HCT116 (cell line): ENCODE measurements around the gene SUSD2. TPM values are rescaled to one million over a fixed set of nuclear protein-coding genes. Genes with fewer than 3 reads are reported as not detected.
"Not testable (repeated sequence)": the region's sequence is repeated elsewhere in the genome, so short reads cannot be mapped to it uniquely, and the experiment has no call there.

Source experiments
- ATAC-seq: fragments of 200-7000 bp; cut with Tn5 transposase; 2 replicates; pipeline ENCODE4 v1.9.1; 2020; ENCODE audit warnings: mild to moderate bottlenecking, moderate library complexity
- BruUV-seq: library from RNA; stranded (reverse); fragments of 400-500 nt; replicated peaks from 2 replicates; lab custom pipeline; 2021; lab: Mats Ljungman, UMichigan
- CTCF ChIA-PET: fragments of 300-600 bp; sonication (Branson Sonifier 250); formaldehyde crosslinking; loops from one replicate; lab custom pipeline; 2021; ENCODE audit warnings: antibody characterized with exemption; lab: Charles Lee
- POLR2A ChIA-PET: fragments of 300-600, 350-600 bp; sonication (Branson Sonifier 250); formaldehyde crosslinking; loops from one replicate; lab custom pipeline; 2021; ENCODE audit warnings: antibody characterized with exemption; lab: Charles Lee
- RAD21 ChIA-PET, 2 experiments: fragments of 300-600 bp; sonication (Branson Sonifier 250); formaldehyde crosslinking; loops; one replicate each; lab custom pipeline; 2023; ENCODE audit warnings: low total read pairs in 2 of 2; ENCODE audit not compliant: uncharacterized antibody in 2 of 2, unreplicated experiment in 2 of 2, low non-redundant PET in 1 of 2; lab: Charles Lee
- DNase-seq: peaks from one replicate; pipeline ENCODE4 v3.0.0-alpha.2; 2010; ENCODE audit warnings: low read depth, low spot score
- H2AFZ ChIP-seq: fragments of 200-600 bp; shearing (Covaris generic), sonication (generic); 2 replicates; pipeline ENCODE4 v1.6.1; 2017; ENCODE audit warnings: low read depth, mixed run types, mixed read lengths, antibody characterized with exemption, low read length; ENCODE audit not compliant: poor library complexity, severe bottlenecking
- H3K27ac ChIP-seq: 2 replicates; pipeline ENCODE4 v1.5.1; 2012; ENCODE audit warnings: low read depth, low read length
- H3K27me3 ChIP-seq: fragments of 200-600 bp; sonication (generic); 2 replicates; pipeline ENCODE4 v1.6.1; 2016; ENCODE audit warnings: mixed run types, low read length, mixed read lengths; ENCODE audit not compliant: insufficient read depth
- H3K36me3 ChIP-seq, 2 experiments: fragments of 200-500 bp in 1 of 2; fragments of 200-600 bp in 1 of 2; sonication (Bioruptor generic) in 1 of 2; sonication (generic) in 1 of 2; 2 replicates each; pipeline versions ENCODE4 v1.5.1 to v1.6.1; 2014 to 2016; ENCODE audit warnings: low read length in 2 of 2, inconsistent platforms in 1 of 2, mixed read lengths in 1 of 2, mixed run types in 1 of 2; ENCODE audit not compliant: insufficient read depth in 2 of 2, control insufficient read depth in 1 of 2
- H3K4me1 ChIP-seq, 2 experiments: fragments of 200-600 bp in 1 of 2; sonication (generic) in 1 of 2; 2 replicates each; pipeline versions ENCODE4 v1.5.1 to v1.6.1; 2012 to 2017; ENCODE audit warnings: low read length in 2 of 2, inconsistent platforms in 1 of 2, mild to moderate bottlenecking in 1 of 2, mixed read lengths in 1 of 2, mixed run types in 1 of 2, moderate library complexity in 1 of 2; ENCODE audit not compliant: insufficient read depth in 2 of 2, control insufficient read depth in 1 of 2
- H3K4me2 ChIP-seq: fragments of 200-600 bp; sonication (generic); 2 replicates; pipeline ENCODE4 v1.6.1; 2017; ENCODE audit warnings: mixed run types, low read length, mixed read lengths
- H3K4me3 ChIP-seq, 2 experiments: fragments of 200-600 bp in 1 of 2; sonication (generic) in 1 of 2; replicated peaks in 1 of 2; 2 replicates each; pipeline ENCODE4 v1.5.1; 2011 to 2016; ENCODE audit warnings: low read length in 2 of 2, control low read depth in 1 of 2, low read depth in 1 of 2, mild to moderate bottlenecking in 1 of 2, mixed read lengths in 1 of 2, mixed run types in 1 of 2
- H3K79me2 ChIP-seq: fragments of 200-600 bp; sonication (generic); 2 replicates; pipeline ENCODE4 v1.6.1; 2017; ENCODE audit warnings: mild to moderate bottlenecking, mixed run types, low read length, moderate library complexity, mixed read lengths; ENCODE audit not compliant: insufficient read depth
- H3K9ac ChIP-seq: fragments of 200-600 bp; sonication (generic); 2 replicates; pipeline ENCODE4 v1.6.1; 2016; ENCODE audit warnings: low read length, mixed read lengths
- H3K9me2 ChIP-seq: fragments of 200-600 bp; sonication (generic), shearing (Covaris generic); 2 replicates; pipeline ENCODE4 v1.6.1; 2017; ENCODE audit warnings: mixed run types, mild to moderate bottlenecking, moderate library complexity; ENCODE audit not compliant: insufficient read depth
- H3K9me3 ChIP-seq, 2 experiments: fragments of 200-500 bp in 1 of 2; fragments of 200-600 bp in 1 of 2; sonication (Bioruptor generic) in 1 of 2; sonication (generic) in 1 of 2; 2 replicates each; pipeline ENCODE4 v1.6.1; 2014 to 2017; ENCODE audit warnings: low read length in 2 of 2, mixed read lengths in 2 of 2, inconsistent platforms in 1 of 2, low read depth in 1 of 2, mild to moderate bottlenecking in 1 of 2, mixed run types in 1 of 2, moderate library complexity in 1 of 2; ENCODE audit not compliant: control insufficient read depth in 1 of 2, insufficient read depth in 1 of 2
- H4K20me1 ChIP-seq: fragments of 200-600 bp; sonication (generic), shearing (Covaris generic); 2 replicates; pipeline ENCODE4 v1.6.1; 2017; ENCODE audit warnings: mixed run types, mild to moderate bottlenecking, moderate library complexity; ENCODE audit not compliant: insufficient read depth
- ATF3 ChIP-seq: IDR thresholded peaks from 2 replicates; pipeline ENCODE4 v1.6.1; 2012
- MAX ChIP-seq: IDR thresholded peaks from 2 replicates; pipeline ENCODE4 v1.6.1; 2012
- POLR2A ChIP-seq: IDR thresholded peaks from 2 replicates; pipeline ENCODE4 v1.7.0; 2011; ENCODE audit warnings: borderline replicate concordance; ENCODE audit not compliant: insufficient read depth, insufficient read length; ENCODE audit errors: extremely low read depth
- ZNF274 ChIP-seq: fragments of 200-500 bp; sonication (Bioruptor generic); IDR thresholded peaks from 2 replicates; pipeline ENCODE4 v1.6.1; 2014; ENCODE audit warnings: mild to moderate bottlenecking, low read depth, low read length, inconsistent platforms
- intact Hi-C: fragments of 100-400 bp; cut with micrococcal nuclease; formaldehyde crosslinking; loops from 2 replicates; pipeline ENCODE4 v1.10.0; 2022
- total RNA-seq: library from RNA; stranded (reverse); gene quantifications from one replicate; pipeline ENCODE4 v1.2.1, GENCODE V29; 2021; ENCODE audit not compliant: unreplicated experiment

The SUSD2 gene
- total RNA-seq, 1 experiment from 2014 or later, result 6.6 TPM

GRCh38 chr22:24206460-24207263, 25.4 kb downstream of the SUSD2 start:
- H4K20me1 ChIP-seq, intact Hi-C loops, DNase-seq, H3K27me3 ChIP-seq, H3K9me2 ChIP-seq, H3K9me3 ChIP-seq, H3K36me3 ChIP-seq, H3K79me2 ChIP-seq, H2AFZ ChIP-seq: not testable (repeated sequence)
- peak overlapping the region; percentile 65 for H3K9ac ChIP-seq
- H3K4me2 ChIP-seq, result peak overlapping the region; percentile 71
- CTCF ChIA-PET, result interaction anchor here (0.9 to 1.8 kb wide), 7 partner anchors 11 to 41 kb away, joined by 3 to 13 read pairs (median 4); no protein-coding TSS in a partner anchor
- H3K4me3 ChIP-seq, result peak overlapping the region; percentile 17 to 26
- peak; percentile 5; the same call in 1 of the 2 replicates for ATAC-seq
- H3K4me1 ChIP-seq, result peaks cover 85 to 93% of the 10 kb centered on the region in 2 experiments
- POLR2A ChIA-PET, result interaction anchor here (0.6 to 2.8 kb wide), 4 partner anchors 8 to 15 kb away, joined by 3 to 8 read pairs (median 4); no protein-coding TSS in a partner anchor
- RAD21 ChIA-PET, result interaction anchor here (0.6 to 1.6 kb wide), 2 partner anchors 17 to 25 kb away, joined by 4 to 5 read pairs; no protein-coding TSS in a partner anchor
- BruUV-seq, result TSS peak; percentile 45
- TF ChIP-seq MAX, result peak; percentile 3; the same call in 1 of the 2 replicates
- peak overlapping the region; percentile 100 for H3K27ac ChIP-seq

- Histone ChIP-seq H3K4me2 (peak overlapping the region; percentile 71), H3K36me3 (no peaks in the 10 kb centered on the region), H3K9ac (peak overlapping the region; percentile 65), H3K27me3 (no peaks in the 10 kb centered on the region), H3K9me2 (no peaks in the 10 kb centered on the region), H3K9me3 (no peaks in the 10 kb centered on the region), H3K4me3 (peak overlapping the region in 1 of 2 experiments; percentile 26; a peak in 2 of 4 replicates), H3K27ac (peak overlapping the region; percentile 100), H3K79me2 (no peaks in the 10 kb centered on the region), H3K4me1 (peaks cover 78 to 90% of the 10 kb centered on the region in 2 experiments), H4K20me1 (no peaks in the 10 kb centered on the region), H2AFZ (peak overlapping the region; percentile 9)
- RAD21 ChIA-PET, result no interaction called here
- ATAC-seq (peak; percentile 58), DNase-seq (no peak)
- intact Hi-C loops, result no loop called here
- POLR2A ChIA-PET, result interaction anchor here (1.0 to 1.2 kb wide), 2 partner anchors 11 to 18 kb away, joined by 3 to 4 read pairs; no protein-coding TSS in a partner anchor
- BruUV-seq, result TSS peak; percentile 75
- TF ChIP-seq ATF3 (0 out of 2 replicates have a peak, but pooled peaks have one; percentile 21), POLR2A (no peak), ZNF274 (no peak)
- CTCF ChIA-PET, result interaction anchor here (0.9 to 1.7 kb wide), 3 partner anchors 17 to 32 kb away, joined by 3 to 13 read pairs (median 3); no protein-coding TSS in a partner anchor
These were observed 26.2 kb downstream of the SUSD2 start for GRCh38 chr22:24207264-24208011.
